ENCODE measurements around the gene SPACA9.

The SPACA9 gene

DNA sequence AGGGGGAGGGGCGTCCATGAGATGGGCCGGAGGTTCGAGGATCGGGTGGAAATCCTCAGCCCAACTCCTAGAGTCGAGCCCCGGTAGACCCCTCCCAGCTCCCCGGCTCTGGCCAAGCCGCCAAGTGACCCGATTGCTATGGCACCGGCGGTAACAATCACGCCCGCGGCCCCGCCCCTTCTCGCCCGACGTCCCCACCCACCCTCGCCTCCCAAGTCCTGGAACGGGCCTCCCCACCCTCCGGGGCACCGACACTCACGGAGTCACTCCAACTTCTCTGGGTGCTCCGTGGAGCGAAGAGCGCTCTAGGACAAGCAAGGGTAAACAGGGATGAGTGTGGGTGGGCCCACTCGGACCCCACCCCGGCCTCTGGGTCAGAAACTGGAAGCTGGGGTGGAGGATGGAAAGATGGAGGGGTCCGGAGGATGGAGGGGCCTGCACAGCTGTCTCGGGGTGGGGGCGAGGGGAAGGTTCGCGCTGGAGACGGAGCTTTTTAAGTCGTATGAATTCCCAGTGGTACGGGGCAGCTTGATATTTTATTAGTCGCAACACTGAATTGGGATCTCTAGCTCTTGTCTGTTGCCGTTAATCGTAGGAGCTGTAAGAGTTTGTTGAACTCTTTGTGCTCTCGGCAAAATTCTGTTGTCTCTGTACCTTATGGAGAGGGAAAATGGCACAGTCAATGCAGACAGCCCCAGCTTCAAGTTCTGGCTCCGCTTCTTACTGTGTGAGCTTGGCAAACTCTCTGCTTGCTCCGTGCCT, at the start of gene SPACA9:
TSS of gene SPACA9 (plus strand) at position 204 of the 762 bp plus-strand sequence. CDS start 5,050 bp downstream, outside the sequence.
- DNase-seq = peak; percentile 17

- DNase-seq = no peak
These were observed 46.4 kb upstream of the SPACA9 start for GRCh38 chr9:132832171-132832881.

GRCh38 chr9:132833550-132834121, 45.1 kb upstream of the SPACA9 start:
- no peak for DNase-seq

- no peak for DNase-seq
These were observed 44.4 kb upstream of the SPACA9 start for GRCh38 chr9:132834343-132834742.

- no peak for DNase-seq
These were observed 41.0 kb upstream of the SPACA9 start for GRCh38 chr9:132837501-132838286.

GRCh38 chr9:132838291-132838690, 40.4 kb upstream of the SPACA9 start:
- no peak for DNase-seq

DNA sequence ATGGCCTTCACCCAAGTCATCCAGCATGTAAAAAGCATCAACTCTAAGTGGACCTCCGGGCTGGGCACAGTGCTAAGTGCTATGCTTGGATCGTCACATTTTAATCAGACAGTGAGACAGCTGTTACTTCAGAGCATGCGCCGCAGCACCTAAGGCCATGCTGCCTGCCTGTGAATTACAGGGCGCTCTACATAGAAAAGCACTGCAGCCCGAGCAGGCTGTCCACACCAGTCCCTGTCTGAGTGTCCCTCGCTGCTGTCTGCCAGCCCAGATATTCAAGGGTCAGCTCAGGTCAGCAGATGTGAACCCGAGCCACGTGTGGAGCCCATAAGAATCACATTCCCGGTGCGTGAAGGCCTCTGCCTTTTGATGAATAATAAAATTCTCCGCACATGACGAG, 37.7 kb upstream of the SPACA9 start:
- no peak for DNase-seq

DNA sequence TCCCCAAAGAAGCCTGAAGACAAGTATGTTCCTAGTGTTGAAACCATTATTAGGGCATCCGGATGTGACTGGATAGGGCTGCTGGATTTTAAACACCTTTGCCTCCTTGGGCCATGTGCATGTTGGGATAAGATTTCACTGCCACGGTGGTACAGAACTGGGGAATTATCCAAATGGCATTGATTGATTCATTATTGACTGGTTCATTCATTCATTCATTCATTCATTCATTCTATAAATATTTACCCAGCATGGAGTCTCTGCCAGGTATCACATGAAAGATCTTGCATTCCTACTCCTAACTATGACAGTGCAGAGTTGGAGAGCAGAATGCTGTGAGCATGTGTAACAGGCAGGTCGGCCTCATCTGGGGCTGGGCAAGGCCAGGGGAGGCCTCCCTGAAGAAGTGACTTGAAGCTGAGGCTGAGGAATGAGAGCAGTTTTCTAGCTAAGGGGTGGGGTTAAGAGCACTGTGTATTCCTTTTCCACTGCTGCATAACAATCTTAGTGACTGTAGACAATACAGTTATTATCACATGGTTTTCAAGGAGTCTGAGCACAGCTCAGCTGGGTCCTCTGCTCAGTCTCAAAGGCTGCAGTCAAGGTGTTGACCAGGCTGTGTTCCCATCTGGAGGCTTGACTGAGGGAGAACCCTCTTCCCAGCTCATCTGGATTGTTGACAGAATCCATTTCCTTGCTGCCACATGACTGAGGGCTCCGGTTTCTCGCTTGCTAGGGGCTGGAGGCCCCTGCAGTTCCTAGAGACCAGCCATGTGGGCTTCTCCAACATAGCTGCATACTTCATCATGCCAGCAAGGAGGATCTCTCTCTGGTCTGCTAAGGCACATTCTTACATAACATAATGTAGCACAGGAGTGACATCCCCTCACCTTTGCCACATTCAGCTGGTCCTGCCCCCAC, 36.3 kb upstream of the SPACA9 start:
- no peak for DNase-seq

- DNase-seq = no peak
These were observed 32.4 kb upstream of the SPACA9 start for GRCh38 chr9:132846109-132846917.

- no peak for DNase-seq
These were observed 31.7 kb upstream of the SPACA9 start for GRCh38 chr9:132846918-132847515.

DNA sequence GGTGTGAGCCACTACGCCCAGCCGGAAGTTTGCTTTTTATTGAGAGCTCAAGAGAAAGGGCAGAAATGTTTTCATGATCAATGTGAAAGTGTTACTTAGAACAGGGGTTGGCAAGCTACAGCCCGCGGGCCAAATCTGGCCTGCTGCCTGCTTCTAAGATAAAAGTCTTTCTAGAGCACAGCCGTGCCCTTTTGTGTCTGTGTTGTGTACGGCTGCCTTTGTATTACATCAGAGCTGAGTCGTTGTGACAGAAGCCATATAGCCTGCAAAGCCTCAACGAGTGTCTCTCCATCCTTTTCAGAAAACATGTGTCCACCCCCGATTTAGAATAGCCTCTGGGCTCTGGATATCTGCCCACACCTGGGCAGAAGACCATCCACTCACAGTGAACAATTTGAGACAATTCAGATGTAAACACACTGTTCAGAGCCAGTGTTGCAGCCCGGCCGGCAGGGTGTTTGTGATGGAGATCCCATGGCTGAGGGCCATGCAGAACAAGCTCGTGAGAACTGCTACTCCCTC, 29.5 kb upstream of the SPACA9 start:
- no peak for DNase-seq

- DNase-seq = no peak
These were observed 25.2 kb upstream of the SPACA9 start for GRCh38 chr9:132853482-132853881.

DNA sequence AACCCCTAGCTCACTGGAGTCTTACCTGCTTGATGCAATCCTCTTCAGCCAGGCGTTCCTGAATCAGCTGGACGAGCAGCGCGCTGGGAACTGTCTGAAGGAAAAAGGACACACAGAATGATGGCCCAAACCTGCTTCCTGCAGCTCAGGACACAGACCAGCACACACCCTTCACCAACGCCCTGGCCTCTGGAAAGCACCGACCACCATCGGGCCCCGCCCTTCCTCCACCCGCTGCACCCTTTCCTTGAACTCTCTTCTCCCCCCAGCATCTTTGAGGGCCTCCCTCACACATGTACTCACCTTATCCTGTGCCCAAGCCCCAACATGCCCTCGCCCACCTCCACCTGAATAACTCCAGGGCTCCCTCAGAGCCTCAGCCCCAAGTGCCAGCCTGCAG, 23.9 kb upstream of the SPACA9 start:
- DNase-seq = no peak

- no peak for DNase-seq
These were observed 22.8 kb upstream of the SPACA9 start for GRCh38 chr9:132855904-132856303.

GRCh38 chr9:132857031-132857430, 21.7 kb upstream of the SPACA9 start:
- no peak for DNase-seq

DNA sequence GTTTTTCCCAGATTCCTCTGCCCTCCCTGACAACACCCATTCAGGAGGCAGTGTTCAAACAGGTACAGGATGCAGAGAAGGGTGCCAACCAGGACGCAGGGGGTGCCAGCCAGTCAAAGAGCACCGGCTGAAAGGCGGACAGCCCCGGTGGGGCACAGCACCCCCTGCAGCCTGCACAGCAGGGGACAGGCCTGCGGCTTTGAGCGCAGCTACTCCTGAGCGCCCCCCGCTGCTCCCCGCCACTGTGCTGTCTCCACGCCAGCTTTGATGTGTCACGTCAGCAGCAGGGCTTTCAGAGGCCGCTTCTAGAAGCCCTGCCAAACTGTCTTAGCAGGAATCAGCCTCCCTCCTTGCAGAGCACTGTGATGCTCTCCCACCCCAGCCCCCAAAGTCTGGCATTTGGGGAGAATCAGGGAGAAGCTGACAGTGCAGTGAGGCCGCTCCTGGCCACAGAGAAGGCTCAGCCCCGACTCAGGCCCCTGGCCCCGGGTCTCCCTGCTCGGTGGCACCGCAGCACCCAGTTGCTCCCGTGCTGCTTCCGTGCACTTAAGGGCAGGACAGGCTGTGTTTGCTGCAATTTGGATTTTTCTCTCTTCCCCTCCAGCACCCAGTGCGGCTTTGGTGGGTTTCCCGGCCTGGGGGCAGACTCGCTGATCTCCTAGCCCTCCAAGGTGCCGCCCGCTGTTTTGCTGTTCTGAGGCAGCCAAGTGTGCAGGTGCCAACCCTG, 20.9 kb upstream of the SPACA9 start:
- no peak for DNase-seq

DNA sequence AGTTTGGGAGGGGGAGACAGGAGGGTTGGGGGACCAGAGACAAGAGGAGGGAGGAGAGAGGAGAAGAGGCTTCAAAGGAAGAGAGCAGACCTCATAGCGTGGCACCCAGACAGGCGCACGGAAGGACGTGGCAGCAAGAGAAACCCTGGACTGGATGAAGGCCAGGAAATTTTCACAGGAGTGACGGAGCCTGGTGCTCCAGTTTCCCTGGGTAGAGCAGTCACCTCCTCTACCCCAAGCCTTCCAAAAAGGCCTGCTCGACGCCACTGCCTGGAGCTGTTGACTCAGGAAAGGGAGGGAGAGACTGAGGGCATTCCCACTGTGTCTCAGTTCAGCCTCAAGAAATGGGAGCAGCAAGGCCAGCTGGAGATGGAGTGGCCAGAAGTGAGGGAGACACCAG, 19.9 kb upstream of the SPACA9 start:
- DNase-seq = no peak

DNA sequence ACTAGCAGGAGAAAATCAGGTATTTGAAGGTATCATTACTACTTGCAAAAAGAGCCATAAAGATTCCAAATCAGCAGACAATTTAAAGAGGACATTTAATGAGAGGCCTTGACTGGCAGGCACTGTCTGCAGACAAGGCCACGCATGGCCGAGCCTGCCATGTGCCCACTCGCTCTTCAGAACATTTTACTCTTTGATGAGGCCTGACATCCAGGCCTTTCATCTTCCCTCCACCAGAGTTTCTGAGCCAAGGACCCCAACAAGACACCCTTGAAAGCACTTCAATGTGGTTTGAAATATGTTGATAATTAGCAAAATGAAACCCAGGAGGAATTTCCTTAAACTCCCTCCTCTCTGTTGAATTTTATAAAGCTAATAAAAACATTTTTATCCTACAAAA, 17.0 kb upstream of the SPACA9 start:
- DNase-seq = no peak

- DNase-seq = no peak
These were observed 16.2 kb upstream of the SPACA9 start for GRCh38 chr9:132862533-132862932.

DNA sequence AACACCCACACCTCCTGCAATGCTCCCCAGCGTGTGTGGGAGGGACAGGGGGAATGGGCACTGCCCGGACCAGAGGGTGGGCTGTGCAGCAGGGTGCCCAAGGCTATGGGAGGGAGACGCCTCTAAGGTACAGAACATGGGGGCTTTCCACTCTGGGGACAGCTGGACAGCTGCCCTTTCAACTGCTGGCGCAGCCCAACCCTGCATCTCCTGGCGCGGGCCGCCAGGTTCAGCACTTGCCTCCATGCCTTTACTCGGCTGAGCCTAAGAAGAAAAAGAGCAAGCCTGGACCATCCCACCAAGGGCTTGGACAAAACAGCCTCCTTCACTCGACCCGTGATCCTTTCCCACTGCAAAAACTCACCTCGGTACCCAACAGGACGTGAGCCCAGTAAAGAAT, 15.6 kb upstream of the SPACA9 start:
- DNase-seq = no peak

Measured in activated T-cell treated with anti-CD3 and anti-CD28 coated beads for 4 hours (primary cell).